IMR-90 (cell line): ENCODE data around the gene VDAC1. TPM values are rescaled to one million over a fixed set of nuclear protein-coding genes. Genes with fewer than 3 reads are reported as not detected.
A peak's percentile ranks its signal among the peaks of the same experiment; 100 is the strongest.

Experiments used
- ATAC-seq: fragments of 200-7000 bp; cut with Tn5 transposase; 2 replicates; pipeline ENCODE4 v1.9.1; 2020; ENCODE audit warnings: low read depth, mild to moderate bottlenecking, moderate library complexity
- BruUV-seq: library from RNA; stranded (reverse); fragments of 400-500 nt; replicated peaks from 2 replicates; lab custom pipeline; 2021; lab: Mats Ljungman, UMichigan
- CTCF ChIA-PET: fragments of 300-600 bp; formaldehyde crosslinking; extraction: SDS; loops from one replicate; lab custom pipeline; 2021; ENCODE audit warnings: antibody characterized with exemption; lab: Yijun Ruan, JAX
- POLR2A ChIA-PET: fragments of 300-600 bp; sonication (Branson Sonifier 250); formaldehyde crosslinking; loops from one replicate; lab custom pipeline; 2022; ENCODE audit warnings: antibody characterized with exemption; ENCODE audit not compliant: unreplicated experiment; lab: Charles Lee
- DNase-seq: peaks from one replicate; pipeline ENCODE4 v3.0.0; 2013
- H2AFZ ChIP-seq: replicated peaks from 2 replicates; pipeline ENCODE3; 2013; ENCODE audit warnings: low read length, mild to moderate bottlenecking; ENCODE audit not compliant: poor library complexity
- H2AK5ac ChIP-seq: 2 replicates; pipeline ENCODE4 v1.6.1; 2013; ENCODE audit warnings: low read depth, low read length, inconsistent platforms
- H2AK9ac ChIP-seq: replicated peaks from 2 replicates; pipeline ENCODE3; 2013; ENCODE audit warnings: mild to moderate bottlenecking, low read depth, low read length, moderate library complexity; ENCODE audit not compliant: poor library complexity
- H2BK120ac ChIP-seq: 2 replicates; pipeline ENCODE4 v1.6.1; 2013; ENCODE audit warnings: low read depth, low read length, inconsistent platforms
- H2BK15ac ChIP-seq: 3 replicates; pipeline ENCODE4 v1.6.1; 2013; ENCODE audit warnings: low read depth, low read length, inconsistent platforms
- H2BK20ac ChIP-seq: 2 replicates; pipeline ENCODE4 v1.6.1; 2013; ENCODE audit warnings: low read depth, mild to moderate bottlenecking, inconsistent platforms, low read length, moderate library complexity
- H2BK5ac ChIP-seq: 2 replicates; pipeline ENCODE4 v1.6.1; 2013; ENCODE audit warnings: mild to moderate bottlenecking, low read depth, low read length, inconsistent platforms; ENCODE audit not compliant: poor library complexity, severe bottlenecking
- H3K14ac ChIP-seq: replicated peaks from 2 replicates; pipeline ENCODE4 v1.6.1; 2013; ENCODE audit warnings: low read depth, low read length, inconsistent platforms
- H3K18ac ChIP-seq: 2 replicates; pipeline ENCODE4 v1.6.1; 2013; ENCODE audit warnings: low read depth, low read length, control low read depth
- H3K23ac ChIP-seq: 2 replicates; pipeline ENCODE4 v1.6.1; 2013; ENCODE audit warnings: low read depth, low read length, inconsistent platforms
- H3K27ac ChIP-seq: 2 replicates; pipeline ENCODE4 v1.5.1; 2013; ENCODE audit warnings: mild to moderate bottlenecking, control low read depth, low read length; ENCODE audit not compliant: insufficient read depth
- H3K27me3 ChIP-seq: 2 replicates; pipeline ENCODE4 v1.6.1; 2013; ENCODE audit warnings: low read length; ENCODE audit not compliant: control insufficient read depth, insufficient read depth
- H3K36me3 ChIP-seq: 2 replicates; pipeline ENCODE4 v1.6.1; 2013; ENCODE audit warnings: low read length, mixed read lengths; ENCODE audit not compliant: control insufficient read depth, insufficient read depth
- H3K4ac ChIP-seq: 2 replicates; pipeline ENCODE4 v1.6.1; 2013; ENCODE audit warnings: low read depth, low read length, inconsistent platforms
- H3K4me1 ChIP-seq: 2 replicates; pipeline ENCODE4 v1.6.1; 2013; ENCODE audit warnings: low read length, mixed read lengths; ENCODE audit not compliant: control insufficient read depth, insufficient read depth
- H3K4me2 ChIP-seq: 2 replicates; pipeline ENCODE4 v1.6.1; 2013; ENCODE audit warnings: low read depth, mild to moderate bottlenecking, control low read depth, low read length, moderate library complexity
- H3K4me3 ChIP-seq: 2 replicates; pipeline ENCODE4 v1.5.1; 2013; ENCODE audit warnings: low read depth, mild to moderate bottlenecking, control low read depth, low read length, moderate library complexity; ENCODE audit not compliant: insufficient read depth
- H3K56ac ChIP-seq: 2 replicates; pipeline ENCODE4 v1.6.1; 2013; ENCODE audit warnings: low read length, inconsistent platforms; ENCODE audit not compliant: insufficient read depth; ENCODE audit errors: extremely low read depth
- H3K79me1 ChIP-seq, 2 experiments: 2 replicates each; pipeline ENCODE4 v1.6.1; 2013; ENCODE audit warnings: low read length in 2 of 2, inconsistent platforms in 1 of 2, low read depth in 1 of 2
- H3K9ac ChIP-seq: 2 replicates; pipeline ENCODE4 v1.6.1; 2013; ENCODE audit warnings: low read depth, low read length, control low read depth
- H3K9me1 ChIP-seq: 2 replicates; pipeline ENCODE4 v1.6.1; 2013; ENCODE audit warnings: low read length, inconsistent platforms; ENCODE audit not compliant: insufficient read depth
- H3K9me3 ChIP-seq: 2 replicates; pipeline ENCODE4 v1.6.1; 2013; ENCODE audit warnings: low read length; ENCODE audit not compliant: control insufficient read depth, insufficient read depth
- H4K20me1 ChIP-seq: 2 replicates; pipeline ENCODE4 v1.6.1; 2013; ENCODE audit warnings: low read length, inconsistent platforms; ENCODE audit not compliant: insufficient read depth
- H4K5ac ChIP-seq: 2 replicates; pipeline ENCODE4 v1.6.1; 2013; ENCODE audit warnings: mild to moderate bottlenecking, low read depth, low read length, control low read depth
- H4K8ac ChIP-seq, 2 experiments: 2 replicates each; pipeline ENCODE4 v1.6.1; 2013; ENCODE audit warnings: low read depth in 2 of 2, low read length in 2 of 2, control low read depth in 1 of 2, inconsistent platforms in 1 of 2
- H4K91ac ChIP-seq: 2 replicates; pipeline ENCODE4 v1.6.1; 2013; ENCODE audit warnings: low read depth, low read length, inconsistent platforms; ENCODE audit not compliant: insufficient read depth
- CEBPB ChIP-seq: IDR thresholded peaks from 2 replicates; pipeline ENCODE4 v1.6.1; 2012; ENCODE audit warnings: low read depth, low read length, improper control_type of control experiment
- CHD1 ChIP-seq: IDR thresholded peaks from 2 replicates; pipeline ENCODE4 v1.6.1; 2012; ENCODE audit warnings: low read depth, low read length, improper control_type of control experiment
- CTCF ChIP-seq: conservative IDR thresholded peaks from 2 replicates; pipeline ENCODE4 v1.5.1; 2012; ENCODE audit warnings: mild to moderate bottlenecking, low read depth, low read length, improper control_type of control experiment
- ELK1 ChIP-seq: fragments of 150-350 bp; IDR thresholded peaks from 2 replicates; pipeline ENCODE4 v1.6.1; 2016; ENCODE audit warnings: low read depth, mild to moderate bottlenecking, low read length, moderate library complexity, borderline replicate concordance
- FOS ChIP-seq: fragments of 150-350 bp; IDR thresholded peaks from 2 replicates; pipeline ENCODE4 v1.6.1; 2016; ENCODE audit warnings: low read depth, low read length
- MAFK ChIP-seq: IDR thresholded peaks from 2 replicates; pipeline ENCODE4 v1.6.1; 2012; ENCODE audit warnings: low read depth, low read length, improper control_type of control experiment
- MAZ ChIP-seq: IDR thresholded peaks from 2 replicates; pipeline ENCODE4 v1.6.1; 2012; ENCODE audit warnings: low read depth, mild to moderate bottlenecking, low read length, improper control_type of control experiment, moderate library complexity, borderline replicate concordance
- MXI1 ChIP-seq: IDR thresholded peaks from 2 replicates; pipeline ENCODE4 v1.6.1; 2012; ENCODE audit warnings: low read depth, mild to moderate bottlenecking, low read length, moderate library complexity, borderline replicate concordance
- NFE2L2 ChIP-seq: fragments of 150-350 bp; IDR thresholded peaks from 2 replicates; pipeline ENCODE4 v1.6.1; 2016; ENCODE audit warnings: low read depth, mild to moderate bottlenecking, low read length
- POLR2A ChIP-seq: IDR thresholded peaks from 2 replicates; pipeline ENCODE4 v1.6.1; 2012; ENCODE audit warnings: mild to moderate bottlenecking, low read depth, low read length
- RAD21 ChIP-seq: IDR thresholded peaks from 2 replicates; pipeline ENCODE4 v1.6.1; 2012; ENCODE audit warnings: low read length, improper control_type of control experiment
- RCOR1 ChIP-seq: IDR thresholded peaks from 2 replicates; pipeline ENCODE4 v1.6.1; 2012; ENCODE audit warnings: mild to moderate bottlenecking, low read length, improper control_type of control experiment; ENCODE audit not compliant: insufficient replicate concordance
- RFX5 ChIP-seq: IDR thresholded peaks from 2 replicates; pipeline ENCODE4 v1.8.0; 2012; ENCODE audit warnings: low read depth, mild to moderate bottlenecking, low read length, moderate library complexity
- SMC3 ChIP-seq: fragments of 150-350 bp; IDR thresholded peaks from 2 replicates; pipeline ENCODE4 v1.6.1; 2016; ENCODE audit warnings: low read depth, mild to moderate bottlenecking, antibody characterized with exemption, low read length, moderate library complexity
- WGBS, 2 experiments: methylation state at CpG; one replicate each; pipeline versions ENCODE4 v1.1.5 to v1.1.7; 2013; ENCODE audit warnings: missing lambda C conversion rate in 2 of 2; ENCODE audit not compliant: insufficient read length in 1 of 2; ENCODE audit errors: extremely low coverage in 2 of 2; 5-methylcytosine and 5-hydroxymethylcytosine counted together
- dilution Hi-C: fragments of 300-500 bp; cut with HindIII; formaldehyde crosslinking; loops from one replicate; pipeline ENCODE4 v1.14.3; 2018; ENCODE audit warnings: low sequenced_read_pairs; ENCODE audit not compliant: unreplicated experiment
- in situ Hi-C: fragments of 300-500 bp; cut with MboI; formaldehyde crosslinking; loops from 3 replicates; pipeline ENCODE4 v1.14.3; 2019; ENCODE audit warnings: low sequenced_read_pairs, inconsistent platforms, mixed read lengths
- intact Hi-C: fragments of 100-400 bp; cut with micrococcal nuclease; formaldehyde crosslinking; loops from 2 replicates; pipeline ENCODE4 v1.10.0; 2022
- polyA plus RNA-seq, 3 experiments: library from polyadenylated mRNA; depleted of rRNA; stranded (reverse); fragments of >200 nt; gene quantifications; 2 replicates each; pipeline ENCODE4 v1.2.3, GENCODE V29; 2012; ENCODE audit warnings: low replicate concordance in 1 of 3
- total RNA-seq: library from RNA; depleted of rRNA; stranded (reverse); fragments of >200 nt; gene quantifications from 2 replicates; pipeline ENCODE4 v1.2.3, GENCODE V29; 2012
- TF ChIP-seq, protein P1 (sequence below): fragments of 150-350 bp; IDR thresholded peaks from 2 replicates; pipeline ENCODE4 v1.6.1; 2017; ENCODE audit warnings: mild to moderate bottlenecking, antibody characterized with exemption, low read length, low read depth

The VDAC1 gene
- total and polyA plus RNA-seq, 2 of the 4 experiments (the other 2 are of a cell fraction): 289 to 365 TPM

DNA sequence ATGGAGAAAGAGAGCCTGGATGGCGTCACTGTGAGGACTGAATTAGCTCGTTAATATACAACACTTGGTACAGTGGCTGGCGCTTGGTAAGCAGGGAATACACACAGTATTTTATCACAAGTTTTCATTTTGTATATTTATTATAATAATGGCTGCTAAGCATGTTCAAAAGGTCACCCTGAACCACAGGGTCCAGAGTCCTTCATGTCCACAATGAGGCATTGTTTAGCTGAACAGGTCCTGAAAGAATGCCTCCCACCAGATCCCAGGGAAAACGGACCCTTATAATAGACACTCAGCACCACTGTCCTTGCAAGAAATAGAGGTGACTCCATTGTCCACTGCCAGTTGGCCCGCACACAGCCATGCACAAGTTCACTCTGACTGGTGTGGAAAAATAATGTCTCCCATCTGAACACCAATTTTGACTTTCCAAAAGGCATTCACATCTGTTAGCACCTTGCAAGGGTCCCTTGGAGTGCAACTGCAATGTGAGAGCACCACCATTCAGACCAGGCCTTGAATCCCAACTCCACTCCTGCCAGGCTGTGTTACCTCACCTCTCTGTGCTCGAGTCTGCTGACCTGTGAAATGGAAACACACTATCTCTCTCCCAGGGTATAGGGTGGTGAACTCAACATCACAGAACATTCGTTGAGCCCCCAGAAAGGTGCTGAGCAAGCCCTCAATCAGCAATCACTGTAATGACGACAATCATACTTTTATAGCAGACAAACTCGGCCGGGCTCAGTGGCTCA, 3.9 kb downstream of the VDAC1 start:
- intact Hi-C loops (no loop called here), in situ Hi-C loops (no loop called here), dilution Hi-C loops (no loop called here)
- peaks cover 42% of the 10 kb centered on the region for H3K9me1 ChIP-seq
- H4K5ac ChIP-seq: no peak overlapping the region
- H4K91ac ChIP-seq: no peak overlapping the region
- H3K4me1 ChIP-seq: peaks cover 33% of the 10 kb centered on the region
- H4K20me1 ChIP-seq: peaks cover 81% of the 10 kb centered on the region
- H3K14ac ChIP-seq: no peak overlapping the region
- ChIA-PET POLR2A (no interaction called here), CTCF (no interaction called here)
- no peak overlapping the region for H4K8ac ChIP-seq
- no peak overlapping the region for H2BK120ac ChIP-seq
- H3K4me2 ChIP-seq: no peak overlapping the region
- H2BK20ac ChIP-seq: no peak overlapping the region
- ATAC-seq (no peak), DNase-seq (no peak)
- WGBS, 2 experiments: 100% methylated on average over 3 of the region's 10 CpGs; no CpG with 5 or more reads in 1 of the 2 experiments
- H3K79me1 ChIP-seq: peaks cover 5 to 75% of the 10 kb centered on the region in 2 experiments
- no peak overlapping the region for H3K4me3 ChIP-seq
- no peak overlapping the region for H2BK5ac ChIP-seq
- no TSS peak for BruUV-seq
- no peak overlapping the region for H3K18ac ChIP-seq
- H2AK9ac ChIP-seq: no peak overlapping the region
- H3K27ac ChIP-seq: no peak overlapping the region
- H3K36me3 ChIP-seq: peaks cover 15% of the 10 kb centered on the region
- H3K9me3 ChIP-seq: no peaks in the 10 kb centered on the region
- peak overlapping the region; percentile 2; the same call in 1 of the 2 replicates for H2AK5ac ChIP-seq
- H3K4ac ChIP-seq: no peak overlapping the region
- H3K9ac ChIP-seq: no peak overlapping the region
- H2BK15ac ChIP-seq: no peak overlapping the region
- H2AFZ ChIP-seq: no peak overlapping the region
- peak overlapping the region; percentile 23; the same call in 1 of the 2 replicates for H3K23ac ChIP-seq
- H3K27me3 ChIP-seq: no peaks in the 10 kb centered on the region
- no peak overlapping the region for H3K56ac ChIP-seq
- TF ChIP-seq FOS (no peak), MAZ (no peak), NFE2L2 (no peak), SMC3 (no peak), ELK1 (no peak), POLR2A (no peak), MAFK (no peak), CEBPB (no peak), MXI1 (no peak), RAD21 (no peak), RCOR1 (no peak), RFX5 (no peak), CHD1 (no peak), CTCF (no peak)
- TF ChIP-seq, protein P1, sequence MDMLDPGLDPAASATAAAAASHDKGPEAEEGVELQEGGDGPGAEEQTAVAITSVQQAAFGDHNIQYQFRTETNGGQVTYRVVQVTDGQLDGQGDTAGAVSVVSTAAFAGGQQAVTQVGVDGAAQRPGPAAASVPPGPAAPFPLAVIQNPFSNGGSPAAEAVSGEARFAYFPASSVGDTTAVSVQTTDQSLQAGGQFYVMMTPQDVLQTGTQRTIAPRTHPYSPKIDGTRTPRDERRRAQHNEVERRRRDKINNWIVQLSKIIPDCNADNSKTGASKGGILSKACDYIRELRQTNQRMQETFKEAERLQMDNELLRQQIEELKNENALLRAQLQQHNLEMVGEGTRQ: no peak
